Measurements from ENCODE around the gene TMEM212. TPM values are rescaled to one million over a fixed set of nuclear protein-coding genes. Genes with fewer than 3 reads are reported as not detected.
"Not testable (repeated sequence)": the region's sequence is repeated elsewhere in the genome, so short reads cannot be mapped to it uniquely, and the experiment has no call there.

Gene TMEM212
- total and polyA plus RNA-seq, 2 experiments from 2014 or later: not detected

DNA sequence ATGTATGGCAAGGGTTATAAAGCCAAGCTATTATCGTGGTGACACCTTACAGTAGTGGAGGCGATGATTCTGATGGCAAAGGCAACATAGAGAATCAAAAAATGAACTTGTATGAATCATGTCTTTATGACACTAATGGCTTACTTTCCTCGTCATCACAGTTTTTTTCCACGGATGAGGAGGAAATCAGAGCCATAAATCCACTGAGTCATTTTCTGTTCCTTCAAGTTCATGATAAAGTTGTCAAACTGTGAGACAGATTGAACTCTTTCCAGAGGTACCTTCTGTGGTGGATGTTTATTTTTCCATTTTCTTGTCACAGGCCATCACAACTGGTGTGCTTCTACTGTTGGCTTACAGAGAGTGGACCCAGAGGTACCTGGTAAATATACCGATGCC lies 8.5 kb downstream of the TMEM212 start:
- TF ChIP-seq CTCF (IDR thresholded peaks at IDR 0.05; ENCODE audit: low read depth, low read length): no peak
- H3K27ac ChIP-seq: peak overlapping the region; percentile 88
- no peak overlapping the region for H3K4me3 ChIP-seq

DNA sequence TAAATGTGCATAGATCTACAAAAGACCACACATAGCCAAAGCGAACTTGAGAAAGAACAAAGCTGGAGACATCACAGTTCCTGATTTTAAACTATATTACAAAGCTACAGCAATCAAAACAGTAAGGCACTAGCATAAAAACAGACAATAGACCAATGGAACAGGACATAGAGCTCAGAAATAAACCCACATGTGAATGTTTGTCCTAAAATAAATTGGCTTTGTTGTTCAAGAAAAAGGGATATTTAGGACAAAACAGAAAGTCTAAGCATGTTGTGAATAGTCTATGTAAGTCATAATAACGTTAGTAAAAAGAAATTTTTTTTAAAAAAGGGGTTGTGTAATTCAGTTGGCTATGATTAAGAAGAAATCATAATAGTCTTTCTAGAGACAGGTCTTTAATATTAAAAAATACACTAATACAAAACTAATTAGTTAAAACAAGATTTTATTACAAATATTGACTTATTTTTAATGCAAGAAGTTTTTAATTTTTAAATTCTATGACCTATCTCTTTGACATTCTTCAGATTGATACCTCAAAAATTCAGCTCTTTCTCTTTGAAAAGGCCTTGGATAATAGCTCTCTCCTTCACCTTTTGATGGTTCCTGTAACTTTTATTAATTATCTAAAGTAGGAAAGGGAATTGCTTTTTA lies 11.6 kb downstream of the TMEM212 start:
- no peak for TF ChIP-seq CTCF (IDR thresholded peaks at IDR 0.05; ENCODE audit: low read depth, low read length)
- no peak for DNase-seq (ENCODE audit: low read depth in 1 of 2, low spot score in 1 of 2)
- no peak overlapping the region for H3K4me3 ChIP-seq

More for the DNA sequence above, 8.5 kb downstream of the TMEM212 start:
- Histone ChIP-seq H3K9me3 (ENCODE audit: low read depth) (no peaks in the 10 kb centered on the region), H3K36me3 (no peaks in the 10 kb centered on the region), H3K4me1 (ENCODE audit: low read depth) (peaks cover 48% of the 10 kb centered on the region), H3K27me3 (no peaks in the 10 kb centered on the region)
- peak in 1 of 2 donors; percentile 66 for DNase-seq (ENCODE audit: low read depth in 1 of 2, low spot score in 1 of 2)

DNA sequence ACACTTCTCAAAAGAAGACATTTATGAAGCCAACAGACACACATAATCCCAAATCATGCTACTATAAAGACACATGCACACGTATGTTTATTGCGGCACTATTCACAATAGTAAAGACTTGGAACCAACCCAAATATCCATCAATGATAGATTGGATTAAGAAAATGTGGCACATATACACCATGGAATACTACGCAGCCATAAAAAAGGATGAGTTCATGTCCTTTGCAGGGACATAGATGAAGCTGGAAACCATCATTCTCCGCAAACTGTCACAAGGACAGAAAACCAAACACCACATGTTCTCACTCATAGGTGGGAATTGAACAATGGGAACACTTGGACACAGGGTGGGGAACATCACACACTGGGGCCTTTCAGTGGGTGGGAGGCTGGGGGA lies 15.6 kb downstream of the TMEM212 start:
- H3K27me3 ChIP-seq; H3K27ac ChIP-seq; H3K36me3 ChIP-seq; H3K9me3 ChIP-seq (ENCODE audit: low read depth); H3K4me3 ChIP-seq; H3K4me1 ChIP-seq (ENCODE audit: low read depth); DNase-seq (ENCODE audit: low read depth in 1 of 2, low spot score in 1 of 2): not testable (repeated sequence)

More for the DNA sequence above, 11.6 kb downstream of the TMEM212 start:
- no peaks in the 10 kb centered on the region for H3K36me3 ChIP-seq
- H3K27me3 ChIP-seq: no peaks in the 10 kb centered on the region
- no peak overlapping the region for H3K27ac ChIP-seq
- H3K9me3 ChIP-seq (ENCODE audit: low read depth): no peaks in the 10 kb centered on the region
- peaks cover 21% of the 10 kb centered on the region for H3K4me1 ChIP-seq (ENCODE audit: low read depth)

DNA sequence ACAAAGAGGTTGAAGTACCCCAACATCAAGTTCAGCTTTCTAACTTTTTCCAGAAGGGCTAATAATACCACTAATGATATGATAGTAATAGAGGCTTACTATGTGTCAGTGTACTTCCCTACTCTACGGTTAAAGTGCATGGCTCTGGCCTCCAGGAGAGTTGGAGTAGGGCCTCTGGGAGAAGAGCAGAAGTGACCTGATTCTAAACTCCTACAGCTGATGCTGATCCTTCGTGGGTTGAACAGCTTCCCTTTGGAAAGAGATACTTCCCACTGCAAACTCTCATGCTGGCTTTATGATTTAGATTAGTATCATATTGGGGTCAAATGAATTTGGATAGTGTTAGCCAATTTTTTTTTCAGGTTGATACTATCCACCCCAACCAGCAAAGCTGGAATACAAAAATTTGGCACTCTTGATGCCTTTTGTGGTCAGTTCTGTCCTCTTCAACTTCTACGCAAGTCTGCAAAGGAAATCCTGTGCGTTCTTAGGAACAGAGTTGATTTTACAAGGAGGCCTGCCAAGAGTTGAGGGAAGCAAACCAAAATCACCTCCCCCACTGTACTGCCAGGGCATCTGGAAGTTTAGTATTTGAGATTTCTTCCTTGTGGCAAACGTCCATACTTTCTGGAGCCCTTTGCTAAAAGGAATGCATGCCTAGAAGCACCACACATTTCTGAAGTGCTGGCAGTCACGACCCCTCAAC lies 17.8 kb downstream of the TMEM212 start:
- Histone ChIP-seq H3K27ac (peak overlapping the region; percentile 31), H3K9me3 (ENCODE audit: low read depth) (no peaks in the 10 kb centered on the region), H3K4me3 (no peak overlapping the region), H3K4me1 (ENCODE audit: low read depth) (peaks cover 5% of the 10 kb centered on the region), H3K27me3 (no peaks in the 10 kb centered on the region), H3K36me3 (no peaks in the 10 kb centered on the region)
- TF ChIP-seq CTCF (IDR thresholded peaks at IDR 0.05; ENCODE audit: low read depth, low read length): no peak
- DNase-seq (ENCODE audit: low read depth in 1 of 2, low spot score in 1 of 2): peak in 1 of 2 donors; percentile 98

GRCh38 chr3:171862392-171862791 lies 19.2 kb downstream of the TMEM212 start:
- Histone ChIP-seq H3K4me1 (ENCODE audit: low read depth) (peaks cover 5% of the 10 kb centered on the region), H3K27ac (no peak overlapping the region), H3K9me3 (ENCODE audit: low read depth) (no peaks in the 10 kb centered on the region), H3K36me3 (no peaks in the 10 kb centered on the region), H3K27me3 (no peaks in the 10 kb centered on the region), H3K4me3 (no peak overlapping the region)
- no peak for DNase-seq (ENCODE audit: low read depth in 1 of 2, low spot score in 1 of 2)
- no peak for TF ChIP-seq CTCF (IDR thresholded peaks at IDR 0.05; ENCODE audit: low read depth, low read length)

- Histone ChIP-seq H3K36me3 (no peaks in the 10 kb centered on the region), H3K4me1 (ENCODE audit: low read depth) (peaks cover 5% of the 10 kb centered on the region), H3K27ac (no peak overlapping the region), H3K9me3 (ENCODE audit: low read depth) (no peaks in the 10 kb centered on the region), H3K4me3 (no peak overlapping the region), H3K27me3 (no peaks in the 10 kb centered on the region)
- TF ChIP-seq CTCF (IDR thresholded peaks at IDR 0.05; ENCODE audit: low read depth, low read length): no peak
- peak in 1 of 2 donors; percentile 77 for DNase-seq (ENCODE audit: low read depth in 1 of 2, low spot score in 1 of 2)
Measured at GRCh38 chr3:171862993-171863521, 19.9 kb downstream of the TMEM212 start.

Data from cardiac muscle cell (in vitro differentiated cells and primary cell).